Smooth muscle cell of the brain vasculature (primary cell): ENCODE data around the gene SPINT1.
A peak's percentile ranks its signal among the peaks of the same experiment; 100 is the strongest.

Experiments used
- DNase-seq: peaks from one replicate; pipeline ENCODE4 v3.0.0-alpha.2; 2012; ENCODE audit warnings: low read depth, low spot score

SPINT1 gene

GRCh38 chr15:40829115-40829514, 14.7 kb upstream of the SPINT1 start:
- DNase-seq, result no peak

GRCh38 chr15:40830884-40831283, 13.0 kb upstream of the SPINT1 start:
- DNase-seq, result no peak

- DNase-seq, result no peak
Measured at GRCh38 chr15:40831861-40832260, 12.0 kb upstream of the SPINT1 start.

GRCh38 chr15:40832903-40833302, 10.9 kb upstream of the SPINT1 start:
- no peak for DNase-seq

GRCh38 chr15:40836020-40836419, 7.8 kb upstream of the SPINT1 start:
- no peak for DNase-seq

GRCh38 chr15:40838756-40839155, 5.1 kb upstream of the SPINT1 start:
- DNase-seq, result no peak

GRCh38 chr15:40841741-40842140, 2.1 kb upstream of the SPINT1 start:
- no peak for DNase-seq

- no peak for DNase-seq
Measured at GRCh38 chr15:40843261-40843884, 475 bp upstream of the SPINT1 start.

- no peak for DNase-seq
Measured at GRCh38 chr15:40844696-40845030, 815 bp downstream of the SPINT1 start.

GRCh38 chr15:40845036-40845435, 1.2 kb downstream of the SPINT1 start:
- no peak for DNase-seq

- DNase-seq, result no peak
Measured at GRCh38 chr15:40845511-40846284, 1.9 kb downstream of the SPINT1 start.

GRCh38 chr15:40846841-40847222, 3.0 kb downstream of the SPINT1 start:
- DNase-seq, result no peak

GRCh38 chr15:40847223-40847961, 3.5 kb downstream of the SPINT1 start:
- no peak for DNase-seq

GRCh38 chr15:40850576-40851112, 6.8 kb downstream of the SPINT1 start:
- no peak for DNase-seq

- DNase-seq, result no peak
Measured at GRCh38 chr15:40852529-40852928, 8.7 kb downstream of the SPINT1 start.

GRCh38 chr15:40853241-40853890, 9.5 kb downstream of the SPINT1 start:
- DNase-seq, result no peak

GRCh38 chr15:40854161-40854560, 10.3 kb downstream of the SPINT1 start:
- no peak for DNase-seq

GRCh38 chr15:40855706-40856234, 11.9 kb downstream of the SPINT1 start:
- no peak for DNase-seq

GRCh38 chr15:40856746-40857145, 12.9 kb downstream of the SPINT1 start:
- DNase-seq, result no peak

GRCh38 chr15:40857601-40858341, 13.9 kb downstream of the SPINT1 start:
- peak; percentile 21 for DNase-seq

- no peak for DNase-seq
Measured at GRCh38 chr15:40858706-40859105, 14.9 kb downstream of the SPINT1 start.
